Gastrocnemius medialis (tissue), 4 donors: ENCODE data around the gene MYO1D.

Experiments
- CTCF ChIP-seq, 5 experiments: fragments of 450-650 bp in 3 of 5; fragments of 200-600 bp in 2 of 5; sonication (generic) in 2 of 5; IDR thresholded peaks in 4 of 5; conservative IDR thresholded peaks in 1 of 5; 1 replicate in 4 of 5; 2 replicates in 1 of 5; pipeline ENCODE4 v1.5.1; 2016 to 2019; ENCODE audit warnings: antibody characterized with exemption in 5 of 5, mild to moderate bottlenecking in 3 of 5, moderate library complexity in 3 of 5
- POLR2A ChIP-seq, 2 donors: fragments of 450-650 bp; IDR thresholded peaks; one replicate each; pipeline ENCODE4 v1.6.1; 2017; ENCODE audit warnings: antibody characterized with exemption in 2 of 2, mild to moderate bottlenecking in 2 of 2, moderate library complexity in 2 of 2

DNA sequence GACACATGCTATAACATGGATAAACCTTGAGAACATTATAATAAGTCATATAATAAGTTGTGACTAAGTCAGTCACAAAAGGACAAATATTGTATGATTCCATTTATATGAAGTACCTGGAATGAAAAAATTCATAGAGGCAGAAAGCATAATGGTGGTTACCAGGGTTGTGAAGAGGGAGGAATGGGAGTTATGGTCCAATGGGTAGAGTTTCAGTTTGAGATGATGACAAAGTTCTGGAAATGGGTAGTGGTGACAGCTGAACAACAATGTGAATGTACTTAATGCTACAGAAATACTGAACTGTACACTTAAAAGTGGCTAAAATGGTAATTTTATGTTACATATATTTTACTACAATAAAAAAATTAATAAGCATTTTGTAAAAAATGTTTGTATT, 49.7 kb downstream of the MYO1D start:
- TF ChIP-seq CTCF (IDR thresholded peaks at IDR 0.05 in 4 of 5, conservative IDR thresholded peaks at IDR 0.05 in 1 of 5), result no peak
- no peak for TF ChIP-seq POLR2A (IDR thresholded peaks at IDR 0.05)
